HG02870 (cell line): ENCODE data around the gene ALDH2.
"Not testable (repeated sequence)": the region's sequence is repeated elsewhere in the genome, so short reads cannot be mapped to it uniquely, and the experiment has no call there.

Experiments
- ATAC-seq: cut with Tn5 transposase; IDR thresholded peaks from one replicate; pipeline ENCODE4 v1.9.1; 2021; ENCODE audit warnings: mild to moderate bottlenecking, moderate library complexity; ENCODE audit not compliant: unreplicated experiment

ALDH2 gene

GRCh38 chr12:111766608-111767361 is at the start of gene ALDH2:
Gene ALDH2, plus strand, starts transcription at chr12:111766933. Its CDS starts 50 bp downstream, at chr12:111766983.
- peak; percentile 37 for ATAC-seq

- not testable (repeated sequence) for ATAC-seq
These were observed 47.4 kb upstream of the ALDH2 start for GRCh38 chr12:111719316-111719715.

DNA sequence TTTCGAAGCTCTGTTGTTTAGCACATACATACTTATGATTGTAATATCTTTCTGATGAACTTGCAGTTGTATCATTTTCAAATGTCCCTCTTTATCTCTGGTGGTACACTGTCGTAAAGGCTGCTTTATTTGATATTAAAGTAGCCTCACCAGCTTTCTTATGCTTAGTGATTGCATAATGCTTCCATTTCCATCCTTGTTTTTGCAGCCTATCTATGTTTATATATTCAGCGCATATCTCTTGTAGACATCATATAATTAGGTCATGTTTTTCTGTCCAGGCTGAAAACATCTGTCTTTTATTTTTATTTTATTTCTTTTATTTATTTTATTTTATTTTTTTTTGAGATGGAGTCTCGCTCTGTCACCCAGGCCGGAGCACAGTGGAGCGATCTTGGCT is 46.3 kb upstream of the ALDH2 start:
- no peak for ATAC-seq

DNA sequence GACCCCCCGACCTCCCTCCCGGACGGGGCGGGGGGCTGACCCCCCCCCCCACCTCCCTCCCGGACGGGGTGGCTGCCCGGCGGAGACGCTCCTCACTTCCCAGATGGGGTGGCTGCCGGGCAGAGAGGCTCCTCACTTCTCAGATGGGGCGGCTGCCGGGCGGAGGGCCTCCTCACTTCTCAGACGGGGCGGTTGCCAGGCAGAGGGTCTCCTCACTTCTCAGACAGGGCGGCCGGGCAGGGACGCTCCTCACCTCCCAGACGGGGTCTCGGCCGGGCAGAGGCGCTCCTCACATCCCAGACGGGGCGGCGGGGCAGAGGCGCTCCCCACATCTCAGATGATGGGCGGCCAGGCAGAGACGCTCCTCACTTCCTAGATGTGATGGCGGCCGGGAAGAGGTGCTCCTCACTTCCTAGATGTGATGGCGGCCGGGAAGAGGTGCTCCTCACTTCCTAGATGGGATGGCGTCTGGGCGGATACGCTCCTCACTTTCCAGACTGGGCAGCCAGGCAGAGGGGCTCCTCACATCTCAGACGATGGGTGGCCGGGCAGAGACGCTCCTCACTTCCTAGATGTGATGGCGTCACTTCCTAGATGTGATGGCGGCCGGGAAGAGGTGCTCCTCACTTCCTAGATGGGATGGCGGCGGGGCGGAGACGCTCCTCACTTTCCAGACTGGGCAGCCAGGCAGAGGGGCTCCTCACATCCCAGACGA is 42.9 kb upstream of the ALDH2 start:
- ATAC-seq: not testable (repeated sequence)

GRCh38 chr12:111728795-111729194 is 37.9 kb upstream of the ALDH2 start:
- ATAC-seq: no peak

- ATAC-seq: no peak
These were observed 36.3 kb upstream of the ALDH2 start for GRCh38 chr12:111730420-111730819.

- no peak for ATAC-seq
These were observed 33.9 kb upstream of the ALDH2 start for GRCh38 chr12:111732786-111733185.

DNA sequence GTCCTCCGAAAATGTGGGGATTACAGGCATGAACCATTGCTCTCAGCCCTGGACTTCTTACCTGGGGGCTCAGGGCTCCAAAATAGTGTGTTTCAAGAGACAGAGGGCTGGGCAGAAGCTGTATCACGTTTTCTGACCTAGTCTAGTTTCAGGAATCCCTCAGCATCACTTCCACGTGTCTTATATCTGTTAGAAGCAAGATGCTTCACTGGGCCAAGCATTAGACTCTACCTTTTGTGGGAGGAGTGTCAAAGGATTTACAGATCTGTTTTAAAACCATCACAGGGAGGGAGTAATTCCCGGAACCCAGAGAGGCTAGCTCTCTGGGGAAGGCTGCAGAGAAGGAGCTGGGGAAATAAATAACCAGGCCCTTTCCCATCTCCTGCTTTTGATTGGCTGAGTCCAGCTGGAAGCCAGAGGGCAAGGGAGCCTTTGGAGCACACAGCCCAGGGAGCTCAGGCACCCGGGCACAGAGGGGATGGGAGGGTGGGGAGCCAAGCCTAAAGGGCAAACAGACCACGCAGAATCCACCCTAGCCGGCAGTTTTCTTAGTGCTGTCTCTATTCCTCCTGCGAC is 33.3 kb upstream of the ALDH2 start:
- no peak for ATAC-seq

DNA sequence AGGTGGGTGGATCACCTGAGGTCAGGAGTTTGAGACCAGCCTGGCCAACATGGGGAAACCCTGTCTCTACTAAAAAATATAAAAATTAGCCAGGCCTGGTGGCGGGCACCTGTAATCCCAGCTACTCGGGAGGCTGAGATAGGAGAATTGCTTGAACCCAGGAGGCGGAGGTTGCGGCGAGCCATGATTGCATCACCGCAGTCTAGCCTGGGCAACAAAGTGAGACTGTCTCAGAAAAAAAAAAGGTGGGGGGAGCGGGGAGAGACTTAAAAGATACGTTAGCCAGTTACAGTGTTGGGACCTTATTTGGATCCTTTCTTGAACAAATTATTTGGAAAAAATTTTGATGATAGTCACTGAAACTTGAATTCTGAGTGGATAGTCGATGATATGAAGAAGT is 27.2 kb upstream of the ALDH2 start:
- not testable (repeated sequence) for ATAC-seq

- ATAC-seq: no peak
These were observed 25.4 kb upstream of the ALDH2 start for GRCh38 chr12:111741235-111741812.

GRCh38 chr12:111745211-111745610 is 21.5 kb upstream of the ALDH2 start:
- ATAC-seq: no peak

- ATAC-seq: no peak
These were observed 19.4 kb upstream of the ALDH2 start for GRCh38 chr12:111747333-111747732.

DNA sequence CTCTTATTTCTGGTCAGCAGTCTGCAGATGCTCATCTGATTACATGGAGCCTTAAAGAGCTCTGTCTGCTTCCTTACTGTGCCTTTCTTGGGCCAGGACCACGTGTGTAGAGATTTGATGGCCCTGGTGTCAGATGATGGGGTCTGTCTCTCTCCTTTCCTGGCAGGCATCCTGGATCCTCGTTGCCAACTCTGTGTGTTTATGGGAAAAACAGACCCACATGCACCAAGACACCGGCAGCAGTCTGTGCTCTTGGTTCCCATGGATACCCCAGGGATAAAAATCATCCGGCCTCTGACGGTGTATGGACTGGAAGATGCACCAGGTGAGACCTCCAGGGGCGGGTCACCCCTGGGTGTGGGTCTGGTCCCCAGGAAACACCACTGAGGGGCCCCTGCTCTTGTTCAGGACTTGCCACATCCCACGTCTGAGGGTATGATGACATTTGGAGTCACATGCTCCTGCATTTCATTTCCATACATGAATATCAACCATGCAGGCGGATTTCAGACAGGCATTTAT is 18.5 kb upstream of the ALDH2 start:
- ATAC-seq: no peak

DNA sequence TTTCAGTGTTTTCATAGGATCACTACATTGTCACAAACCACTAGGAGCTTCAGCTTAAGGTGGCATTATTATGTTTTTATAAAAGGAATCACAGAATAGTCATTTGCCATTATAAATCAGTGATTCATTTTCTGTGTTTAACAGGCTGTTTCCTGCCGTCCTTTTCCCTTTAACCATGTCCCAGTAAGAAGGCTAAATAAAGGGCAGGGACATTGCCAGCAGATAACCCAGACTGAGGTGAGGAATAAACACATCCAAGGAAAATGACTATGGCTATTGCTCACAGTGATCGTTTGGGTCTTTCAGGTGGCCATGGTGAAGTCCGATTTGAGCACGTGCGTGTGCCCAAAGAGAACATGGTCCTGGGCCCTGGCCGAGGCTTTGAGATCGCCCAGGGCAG is 17.9 kb upstream of the ALDH2 start:
- no peak for ATAC-seq

DNA sequence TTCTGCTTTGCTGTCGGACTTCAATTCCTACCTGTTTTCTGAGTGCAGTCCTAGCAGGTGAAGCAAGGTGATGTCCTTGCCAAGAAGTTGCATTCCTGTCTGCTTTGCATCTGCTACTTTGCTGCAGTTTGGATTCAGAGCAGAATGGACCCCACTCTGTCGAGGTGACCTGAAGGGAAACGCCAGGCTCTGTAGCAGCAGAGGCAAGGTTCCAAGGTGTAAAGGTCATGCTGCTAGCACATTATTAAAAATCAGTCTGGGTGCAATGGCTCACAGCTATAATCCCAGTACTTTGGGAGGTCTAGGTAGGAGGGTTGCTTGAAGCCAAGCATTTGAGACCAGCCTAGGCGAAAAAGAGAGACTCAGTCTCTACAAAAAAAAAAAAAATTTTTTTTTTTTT is 17.3 kb upstream of the ALDH2 start:
- ATAC-seq: no peak

- no peak for ATAC-seq
These were observed 13.4 kb upstream of the ALDH2 start for GRCh38 chr12:111753144-111753881.

DNA sequence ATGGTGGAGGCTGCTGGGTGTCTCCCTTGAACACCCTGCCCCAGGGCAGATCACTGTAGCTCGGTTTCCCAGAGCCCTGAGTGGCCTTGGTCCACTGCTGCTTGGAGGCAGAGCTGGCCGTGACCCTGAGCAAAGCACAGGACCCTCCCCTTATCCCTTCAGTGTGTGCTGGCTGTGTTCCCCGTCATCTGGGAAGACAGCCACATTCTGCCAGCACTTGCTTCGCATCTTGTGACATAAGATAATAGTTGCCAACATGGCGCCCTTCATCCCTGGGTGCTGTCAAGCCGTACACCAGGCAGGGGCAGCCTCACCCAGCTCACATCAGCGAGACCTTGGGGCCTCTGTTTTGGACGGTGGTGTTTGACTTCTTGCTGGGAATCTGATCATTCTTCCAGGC is 12.1 kb upstream of the ALDH2 start:
- no peak for ATAC-seq

DNA sequence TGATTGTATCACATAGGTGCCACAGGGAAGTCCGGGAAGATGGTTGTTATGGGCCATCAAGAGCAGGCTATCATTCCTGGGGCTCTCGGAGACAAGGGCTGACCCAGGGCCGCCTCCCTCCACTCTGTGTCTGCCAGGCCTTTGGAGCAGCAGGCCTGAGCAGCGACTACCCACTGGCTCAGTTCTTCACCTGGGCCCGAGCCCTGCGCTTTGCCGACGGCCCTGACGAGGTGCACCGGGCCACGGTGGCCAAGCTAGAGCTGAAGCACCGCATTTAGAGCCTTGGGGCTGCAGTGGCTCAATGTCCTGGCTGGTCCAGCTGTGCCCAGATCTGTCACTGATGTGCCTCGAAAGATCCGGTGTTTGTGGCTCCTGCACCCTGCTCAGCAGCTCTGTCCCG is 10.5 kb upstream of the ALDH2 start:
- ATAC-seq: no peak

DNA sequence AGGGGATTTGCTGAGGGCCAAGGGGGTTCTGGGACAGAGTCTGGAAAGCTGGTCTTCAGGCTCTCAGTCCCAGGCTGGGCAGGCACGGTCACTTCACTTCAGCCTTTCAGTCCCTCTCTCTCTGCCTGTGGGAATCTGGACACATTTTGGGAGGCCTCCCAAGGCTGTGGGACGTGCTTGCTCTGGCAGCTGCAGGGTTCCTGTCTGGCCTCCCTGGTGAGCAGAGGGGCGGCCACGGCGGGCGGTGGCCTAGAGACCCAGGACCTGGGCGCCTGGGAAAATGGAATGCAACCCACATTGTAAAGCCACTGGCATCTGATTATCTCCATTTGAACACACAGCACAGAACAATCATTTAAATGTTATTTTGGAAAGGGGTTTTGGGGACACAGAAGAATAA is 10.1 kb upstream of the ALDH2 start:
- no peak for ATAC-seq

DNA sequence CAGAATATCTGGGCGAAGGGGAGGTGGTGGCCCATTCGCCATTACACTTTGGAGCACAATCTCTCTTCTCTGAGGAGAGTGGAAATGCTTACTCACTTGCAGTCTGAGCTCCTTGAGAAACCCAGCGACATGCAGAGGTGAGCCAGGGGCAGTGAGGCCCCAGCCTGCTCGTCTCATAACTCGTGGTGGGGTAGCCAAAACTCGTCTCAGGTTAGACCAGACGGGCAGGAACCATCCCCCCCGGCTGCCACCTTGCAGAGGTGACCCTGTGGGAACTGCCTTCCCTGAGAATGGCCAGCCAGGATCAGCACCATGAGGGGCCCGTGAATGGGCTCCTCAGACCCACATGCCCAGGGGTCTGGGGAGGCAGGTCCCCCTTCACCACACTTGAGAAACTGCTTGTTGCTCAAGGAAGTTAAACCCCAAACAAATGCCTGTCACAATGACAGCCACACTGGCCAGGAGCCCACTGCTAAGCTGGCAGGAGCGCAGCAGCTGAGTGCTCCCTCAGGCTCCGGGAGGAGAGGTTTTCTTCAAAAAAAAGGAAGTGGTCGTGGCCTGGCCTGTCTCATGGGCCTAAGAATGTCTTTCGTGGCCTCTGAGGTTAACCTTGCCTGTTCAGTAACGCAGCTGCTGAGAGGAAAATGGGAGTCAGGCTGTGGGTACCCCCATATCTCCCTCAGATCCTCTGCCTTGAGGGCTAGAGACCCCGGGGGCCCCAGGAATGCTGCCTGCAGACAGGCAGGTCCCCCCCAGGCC is 9.2 kb upstream of the ALDH2 start:
- no peak for ATAC-seq
